HS-5 (cell line): ENCODE measurements around the gene POU3F2.

Experiments used
- DNase-seq: peaks from one replicate; pipeline ENCODE4 v3.0.0-alpha.2; 2012; ENCODE audit warnings: low read depth

The POU3F2 gene

DNA sequence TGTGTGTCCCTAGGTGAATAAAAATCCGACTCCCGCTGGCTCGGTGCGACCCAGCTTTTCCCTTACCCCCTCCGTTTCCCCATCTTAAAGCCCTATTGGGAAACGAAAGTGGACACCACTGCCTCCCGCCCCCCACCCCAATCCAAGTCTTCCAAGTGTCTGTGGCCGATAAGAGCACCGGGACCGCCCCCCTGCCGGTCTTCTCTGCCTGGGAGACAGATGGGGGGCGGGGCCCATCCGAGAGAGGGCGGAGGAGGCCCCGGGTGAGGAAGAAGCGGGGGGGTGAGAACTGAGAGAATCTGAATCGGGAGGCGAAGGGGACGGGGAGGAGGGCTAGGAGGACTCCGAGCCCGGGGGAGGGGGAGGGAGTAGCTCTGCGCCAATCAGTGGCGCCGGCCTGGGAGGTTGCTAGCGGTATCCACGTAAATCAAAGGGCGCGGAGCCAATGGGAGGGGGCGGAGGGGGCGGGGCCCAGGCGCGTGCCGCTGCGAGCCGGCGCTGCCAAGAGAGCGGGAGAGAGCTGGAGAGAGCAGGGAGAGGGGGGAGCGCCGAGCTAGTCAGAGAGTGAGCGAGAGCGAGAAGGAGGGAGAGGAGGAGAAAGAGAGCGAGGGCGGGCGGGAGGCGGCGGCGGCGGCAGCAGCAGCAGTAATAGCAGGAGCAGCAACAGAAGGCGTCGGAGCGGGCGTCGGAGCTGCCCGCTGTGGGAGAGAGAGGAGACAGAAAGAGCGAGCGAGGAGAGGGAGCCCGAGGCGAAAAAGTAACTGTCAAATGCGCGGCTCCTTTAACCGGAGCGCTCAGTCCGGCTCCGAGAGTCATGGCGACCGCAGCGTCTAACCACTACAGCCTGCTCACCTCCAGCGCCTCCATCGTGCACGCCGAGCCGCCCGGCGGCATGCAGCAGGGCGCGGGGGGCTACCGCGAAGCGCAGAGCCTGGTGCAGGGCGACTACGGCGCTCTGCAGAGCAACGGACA lies at the start of gene POU3F2:
Gene POU3F2 (plus strand): TSS at position 515 of the 972 bp plus-strand sequence. CDS start 300 bp downstream, at position 815.
- DNase-seq, result peak; percentile 82

DNA sequence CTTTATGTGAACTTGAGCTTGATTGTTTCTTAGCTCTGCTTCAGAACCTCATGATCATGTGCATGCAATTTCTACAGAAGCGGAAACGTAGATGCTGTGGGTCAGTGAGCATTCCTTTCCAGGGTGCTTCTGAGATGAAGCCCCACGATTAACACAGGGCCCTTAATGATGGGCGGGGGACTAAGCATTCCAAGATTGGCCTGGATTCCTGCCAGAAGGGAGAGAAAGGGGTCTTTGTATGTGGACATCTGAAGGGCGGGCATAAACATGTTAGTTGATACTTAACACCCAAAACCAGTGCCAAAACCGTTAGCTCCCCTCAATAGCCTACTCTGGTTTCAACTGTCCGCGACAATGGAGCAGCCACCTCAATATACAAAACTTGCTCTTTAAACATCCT lies 46.9 kb upstream of the POU3F2 start:
- no peak for DNase-seq

DNA sequence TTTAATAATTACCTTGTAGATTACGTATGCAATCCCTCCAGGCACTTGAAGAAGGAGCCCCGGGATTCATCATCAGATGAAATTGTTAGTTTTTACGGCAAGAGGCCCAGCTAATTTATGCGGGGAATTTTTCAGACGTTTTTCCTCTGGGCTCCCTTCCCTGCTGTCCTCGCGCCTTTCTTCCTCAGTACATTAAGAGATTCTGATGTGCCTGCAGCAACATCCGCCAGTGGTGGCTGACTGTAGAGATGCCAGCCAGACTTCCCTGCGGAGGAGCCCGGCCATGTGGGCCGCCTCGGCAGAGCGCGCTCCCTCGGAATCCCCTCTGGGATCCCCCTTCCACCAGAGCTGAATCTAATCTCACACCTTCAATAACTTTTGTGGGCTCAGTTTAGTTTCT lies 46.4 kb upstream of the POU3F2 start:
- DNase-seq, result no peak

DNA sequence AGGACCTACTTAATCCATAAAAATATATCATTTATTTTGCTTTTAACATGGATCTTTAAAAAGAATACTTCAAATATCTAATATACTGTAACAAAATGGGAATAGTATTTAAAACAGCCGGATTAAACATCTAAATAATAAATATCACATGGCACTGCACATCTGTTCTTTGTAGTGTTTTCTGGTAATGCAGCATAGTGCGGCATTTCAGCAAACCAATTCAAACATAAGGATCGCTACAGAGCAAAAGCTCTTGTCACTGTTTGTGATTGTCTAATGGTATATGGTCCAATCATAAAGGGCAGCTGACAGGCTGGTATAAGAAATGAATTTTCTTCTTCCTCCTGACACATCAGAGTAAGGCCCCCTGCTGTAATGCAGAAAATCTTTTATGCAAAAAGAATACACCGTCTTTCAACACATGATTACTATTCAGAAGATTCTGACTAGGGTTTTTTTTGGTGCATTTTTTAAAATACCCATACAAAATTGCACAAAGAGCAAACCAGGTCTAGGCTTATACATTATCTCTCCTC lies 40.0 kb upstream of the POU3F2 start:
- DNase-seq, result no peak

DNA sequence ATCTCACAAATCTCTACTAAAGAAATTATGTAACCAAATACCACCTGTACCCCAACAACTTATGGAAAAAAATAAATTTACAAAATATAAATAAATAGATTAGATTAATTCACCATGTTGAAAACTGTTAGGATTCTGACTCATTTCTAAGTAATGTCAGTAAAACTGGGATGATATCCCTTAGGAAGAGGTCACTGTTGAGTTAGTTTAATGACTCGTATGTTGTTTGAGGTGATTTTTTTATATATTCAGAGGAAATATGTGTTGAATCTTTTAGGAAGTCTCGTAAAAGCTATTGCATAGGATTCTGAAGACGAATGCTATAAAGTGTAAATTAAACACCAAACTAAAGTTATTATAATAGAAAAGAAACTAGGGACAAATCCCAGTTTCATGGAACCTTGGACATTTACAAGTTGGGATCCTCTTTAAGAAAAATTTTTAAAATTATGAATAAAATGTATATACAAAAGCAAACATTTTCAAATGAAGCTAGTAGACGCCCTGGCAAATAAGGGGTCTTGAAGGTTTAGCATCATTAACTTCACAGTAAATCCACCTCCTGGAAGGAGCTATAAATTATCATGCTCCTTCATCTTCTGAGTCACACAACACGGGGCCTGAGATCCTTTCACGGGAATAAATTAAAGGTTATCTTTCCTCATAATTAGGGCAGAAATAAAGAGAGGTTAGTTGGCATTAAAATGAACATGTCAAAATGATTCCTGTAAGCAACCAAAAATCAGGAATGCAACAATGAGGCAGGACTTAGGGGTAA lies 37.0 kb upstream of the POU3F2 start:
- peak; percentile 22 for DNase-seq

DNA sequence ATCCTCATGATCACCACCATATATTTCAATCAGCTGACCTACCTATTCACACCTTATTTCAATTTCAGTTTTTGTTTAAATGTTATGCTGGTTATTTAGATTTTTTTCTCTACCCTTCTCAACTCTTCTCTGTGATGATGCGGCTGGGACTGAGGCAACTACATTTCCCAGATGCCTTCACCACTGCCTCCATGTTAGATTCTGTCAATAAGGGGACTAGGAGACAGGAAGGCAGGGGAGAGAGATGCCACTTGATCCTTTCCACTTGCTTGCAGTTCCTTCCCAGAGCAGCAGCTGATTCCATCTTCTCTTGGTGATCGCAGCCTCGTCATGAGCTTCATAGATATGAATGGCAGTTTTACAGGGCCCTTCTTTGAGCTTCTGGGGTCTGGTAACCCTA lies 33.5 kb upstream of the POU3F2 start:
- DNase-seq, result no peak

DNA sequence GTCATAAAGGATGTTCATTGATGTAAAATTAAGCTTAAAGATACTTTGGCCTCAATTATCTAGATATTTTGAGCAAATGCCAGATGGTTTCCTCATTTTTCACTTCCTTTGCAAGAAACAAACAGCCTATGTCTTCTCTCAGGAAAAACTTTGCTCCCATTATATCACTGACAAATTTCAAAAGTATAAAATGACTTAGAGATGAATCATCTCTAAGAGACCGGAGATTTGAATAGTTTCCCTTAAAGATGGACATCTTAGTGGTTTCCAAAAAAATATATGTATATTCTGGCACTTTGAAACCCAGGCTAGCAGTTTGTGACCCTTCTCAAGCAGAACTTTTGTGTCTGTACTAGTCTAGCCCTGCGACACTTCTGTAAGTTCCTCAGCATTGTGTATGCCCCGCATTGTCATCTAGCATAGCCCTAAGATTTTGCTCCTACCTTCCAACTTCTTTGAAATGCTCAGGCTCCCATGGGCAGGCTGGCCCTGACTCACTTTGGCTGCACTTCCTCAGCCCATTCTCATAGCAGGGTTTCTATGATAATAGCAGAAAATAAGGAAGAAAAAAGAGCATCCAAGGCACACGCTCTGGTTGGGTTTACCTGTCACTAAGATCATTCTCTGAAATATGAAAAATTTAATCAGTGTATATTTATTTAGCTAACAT lies 25.7 kb upstream of the POU3F2 start:
- peak; percentile 39 for DNase-seq

DNA sequence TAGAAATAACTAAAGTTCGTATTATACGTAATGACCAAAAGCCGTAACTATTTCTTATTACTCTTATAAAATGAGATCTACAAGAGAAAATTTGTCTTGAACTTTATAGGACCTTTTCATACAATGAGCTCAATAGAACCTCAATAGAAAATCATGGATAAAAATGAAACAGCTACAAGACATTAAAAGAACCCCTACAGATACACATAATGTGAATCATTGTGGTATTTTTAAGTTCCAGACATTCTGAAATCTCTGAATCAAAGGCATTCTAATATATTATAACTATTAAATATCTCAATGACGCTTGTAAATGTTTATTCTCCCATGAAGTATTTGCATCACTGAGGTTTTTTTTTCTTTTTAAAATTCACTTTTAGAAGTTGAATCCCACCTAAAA lies 22.2 kb upstream of the POU3F2 start:
- no peak for DNase-seq

DNA sequence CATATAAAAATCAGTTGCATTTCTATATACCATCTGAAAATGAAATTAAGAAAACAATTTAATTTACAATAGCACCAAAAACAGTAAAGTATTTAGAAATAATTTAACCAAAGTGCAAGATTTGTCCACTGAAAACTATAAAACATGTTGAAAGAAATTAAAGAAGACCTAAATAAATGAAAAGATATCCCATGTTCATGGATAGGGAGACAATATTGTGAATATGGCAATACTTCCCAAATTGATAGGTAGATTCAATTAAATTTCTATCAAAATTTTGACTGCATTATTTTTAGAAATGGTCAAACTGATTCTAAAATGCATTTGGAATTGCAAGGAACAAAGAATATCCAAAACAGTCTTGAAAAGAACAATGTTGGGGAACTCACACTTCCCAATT lies 17.6 kb upstream of the POU3F2 start:
- DNase-seq, result no peak

DNA sequence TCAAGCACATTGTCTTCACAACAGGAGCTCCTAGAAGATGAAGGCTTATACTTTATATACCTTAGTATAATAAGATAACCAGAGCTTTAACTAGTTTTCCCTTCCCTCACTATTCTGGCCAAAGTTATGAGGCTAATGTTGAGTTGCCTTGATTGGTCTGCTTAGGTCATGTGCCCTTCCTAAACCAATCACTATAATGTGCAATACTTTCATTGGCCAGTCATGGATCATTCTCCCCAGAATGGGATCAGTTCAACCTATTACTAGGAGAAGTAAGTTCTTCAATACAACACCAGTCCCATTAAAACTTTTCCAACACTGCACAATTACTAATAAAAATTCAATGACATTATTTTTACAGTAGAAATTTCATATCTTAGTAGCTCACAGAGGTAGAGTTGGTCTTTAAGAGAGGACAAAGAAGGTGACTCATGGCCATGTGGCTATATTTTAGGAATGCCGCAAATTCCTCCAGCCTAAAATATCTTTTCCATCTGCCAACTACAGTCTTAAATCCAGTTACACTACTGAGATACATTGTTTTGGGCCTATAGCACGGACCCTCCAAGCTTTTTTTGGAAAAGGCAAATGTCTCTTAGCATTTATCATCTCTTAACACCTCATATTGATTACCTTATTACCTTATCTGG lies 12.5 kb upstream of the POU3F2 start:
- DNase-seq, result no peak

DNA sequence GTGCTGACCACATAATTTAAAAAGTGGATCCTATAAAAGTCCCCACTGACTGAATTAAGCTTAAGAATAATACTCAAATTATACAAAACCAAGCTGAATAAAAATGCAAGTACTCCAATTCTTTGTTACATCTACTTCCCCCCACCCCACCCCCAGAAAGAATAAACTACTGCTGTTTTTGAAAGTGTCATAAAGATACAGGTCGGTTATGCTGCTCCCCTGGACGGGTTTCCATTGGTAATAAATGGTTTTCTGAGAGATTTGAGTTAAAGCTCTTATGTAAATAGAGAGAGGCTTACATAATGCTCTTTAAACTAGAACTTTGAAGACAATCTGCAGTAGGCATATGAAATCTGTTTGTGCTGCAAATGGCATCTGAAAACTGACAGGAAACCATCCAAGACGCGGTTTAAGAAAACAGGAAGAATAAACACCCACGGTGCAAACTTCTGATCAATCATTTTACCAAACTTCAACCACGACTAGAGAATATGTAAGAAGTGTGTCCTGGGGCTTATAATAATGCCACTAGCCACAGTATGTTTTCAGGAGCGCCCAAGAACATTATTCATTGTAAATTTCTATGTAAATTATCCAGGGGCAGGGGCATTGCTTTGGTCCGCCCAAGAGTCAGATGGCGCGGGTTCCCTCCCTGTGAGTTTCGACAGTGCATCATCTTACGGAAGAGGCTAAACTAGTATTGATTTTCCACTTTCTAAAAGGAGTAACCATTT lies 10.8 kb upstream of the POU3F2 start:
- DNase-seq, result no peak

DNA sequence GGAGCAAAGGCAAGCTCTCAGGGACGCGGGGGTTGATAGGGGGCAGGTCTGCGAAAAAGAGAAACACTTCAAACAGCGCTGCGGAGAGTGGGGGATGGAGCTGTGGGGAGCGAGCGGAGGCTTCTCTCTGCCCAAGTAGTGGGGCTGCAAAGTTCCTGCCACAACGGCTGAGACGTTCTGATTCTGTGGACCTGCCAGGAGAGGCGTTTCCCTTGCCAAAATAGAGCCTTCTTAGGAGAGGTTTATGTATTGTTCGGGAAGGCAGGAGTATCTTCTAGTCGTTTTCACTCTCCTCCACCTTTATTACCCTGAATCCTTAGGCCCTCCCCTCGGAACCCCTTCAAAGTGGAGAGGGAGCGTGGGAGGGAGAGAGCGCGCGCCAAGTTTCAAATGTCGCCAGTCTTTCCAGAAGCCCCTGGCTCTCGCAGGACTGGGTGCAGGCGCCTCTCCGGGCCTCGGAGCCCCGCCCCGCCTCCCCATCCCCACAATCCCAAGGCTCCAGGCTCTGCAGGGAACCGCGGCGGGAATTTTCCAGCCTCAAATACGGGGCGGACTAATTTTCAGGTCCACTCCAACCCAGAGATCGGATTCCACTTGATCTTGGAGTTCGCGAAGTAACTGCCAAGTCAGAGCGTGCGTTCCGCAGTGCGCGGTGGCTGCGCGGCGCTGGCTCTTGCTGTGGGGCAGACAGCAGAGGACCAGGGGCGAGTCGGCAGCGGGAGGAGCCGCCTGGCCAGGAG lies 10.0 kb upstream of the POU3F2 start:
- no peak for DNase-seq

DNA sequence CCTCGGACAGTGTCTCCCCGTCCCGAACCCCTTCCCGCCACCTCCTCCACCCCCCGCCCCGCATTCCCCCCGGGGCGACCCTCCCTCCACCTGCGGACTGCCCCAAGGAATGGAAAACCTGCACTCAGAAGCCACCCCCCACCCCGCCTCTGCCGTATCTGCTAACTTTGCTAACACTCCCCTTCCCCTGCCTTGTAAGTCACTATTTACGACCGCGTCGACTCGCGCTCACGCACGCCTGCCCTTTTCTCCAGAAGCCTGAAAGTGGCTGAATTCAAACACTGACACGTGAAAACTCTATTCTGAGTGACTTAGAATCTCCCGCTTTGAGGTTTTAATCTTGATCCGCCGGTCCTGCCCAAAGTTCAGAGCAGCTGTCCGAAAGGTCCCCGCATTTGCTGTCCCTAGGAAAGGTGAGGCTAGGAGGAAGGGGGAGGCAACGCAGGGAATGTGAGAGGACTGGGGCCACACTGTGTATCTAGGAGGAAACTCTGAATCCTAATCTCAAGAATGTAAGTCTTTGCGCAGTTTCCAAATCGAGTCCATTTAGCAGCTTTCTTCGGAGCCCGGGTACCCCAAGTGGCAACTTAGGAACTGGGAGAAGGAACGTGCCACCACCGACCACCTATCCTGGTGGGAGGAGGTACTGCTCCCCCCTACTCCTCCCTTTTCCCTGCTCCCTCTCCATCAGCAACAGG lies 9.3 kb upstream of the POU3F2 start:
- DNase-seq, result no peak

DNA sequence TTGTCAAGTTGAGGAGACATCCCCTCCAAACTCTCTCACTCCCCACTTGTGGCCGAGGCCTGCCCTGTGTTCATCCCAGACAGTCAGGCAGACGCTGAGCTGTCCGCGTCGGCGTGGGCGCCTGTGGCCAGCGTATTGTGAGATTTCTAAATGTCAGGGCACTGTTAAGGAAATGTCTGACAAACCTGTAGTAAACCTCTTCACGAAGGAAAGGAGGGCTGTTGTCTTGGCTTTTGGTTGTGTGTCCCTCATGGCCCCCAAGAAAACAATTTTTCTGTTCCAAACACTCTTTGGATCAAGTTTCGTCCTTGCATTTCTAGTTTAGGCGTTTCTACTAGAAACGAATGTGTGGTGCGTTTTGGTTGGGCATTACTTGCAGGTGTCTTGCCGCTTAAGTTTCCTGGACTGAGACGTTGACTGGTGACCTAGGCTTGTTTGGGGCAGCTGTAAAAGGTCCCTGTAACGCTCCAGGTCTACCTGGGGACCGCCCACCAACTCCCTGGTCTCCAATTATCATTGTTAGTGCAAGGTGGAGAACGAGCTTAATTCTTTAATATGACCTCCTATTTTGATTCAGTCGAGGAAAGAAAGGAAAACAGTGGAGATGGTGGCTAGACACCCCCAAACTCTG lies 8.7 kb upstream of the POU3F2 start:
- DNase-seq, result no peak

DNA sequence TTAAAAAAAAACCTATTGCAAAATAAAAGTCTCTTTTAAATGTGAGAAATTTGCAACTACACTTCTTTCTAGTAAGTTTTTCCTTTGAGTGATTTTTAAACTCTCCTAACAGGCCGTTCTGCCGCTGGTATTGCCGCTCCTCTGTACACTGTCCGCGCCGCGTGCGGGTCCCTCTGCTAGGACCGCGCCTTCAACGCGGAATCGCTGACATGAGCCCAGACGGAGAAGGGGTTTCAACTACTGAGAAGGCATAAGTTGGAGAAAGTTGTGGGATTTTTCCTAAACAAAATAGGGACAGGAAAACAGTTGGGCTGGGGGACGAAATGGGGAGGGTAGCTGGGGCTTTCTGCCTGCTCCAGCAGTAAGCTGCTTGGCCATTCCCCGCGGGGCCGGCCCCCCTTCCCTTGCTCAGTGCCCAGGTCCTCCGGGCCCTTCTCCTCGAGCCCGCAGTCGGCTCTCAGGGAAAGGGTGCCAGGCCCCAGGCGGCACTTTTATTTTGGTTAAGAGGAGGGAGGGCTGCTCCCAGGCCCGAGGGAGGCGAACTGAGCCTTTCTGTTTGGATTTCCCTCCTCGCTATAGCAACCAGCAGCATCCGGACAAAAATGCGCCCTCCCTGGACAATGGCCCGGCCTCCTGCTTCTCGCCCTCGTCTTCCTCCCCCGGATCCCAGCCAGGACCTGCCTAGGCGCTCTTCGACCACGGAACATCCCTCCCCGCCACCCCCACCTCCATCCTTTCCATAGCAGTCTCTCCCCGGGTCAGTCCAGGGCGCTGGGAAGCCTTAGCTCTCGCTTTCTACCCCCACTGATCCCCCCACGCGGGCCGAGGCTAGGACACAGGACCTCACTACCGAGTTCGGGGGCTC lies 6.8 kb upstream of the POU3F2 start:
- no peak for DNase-seq

DNA sequence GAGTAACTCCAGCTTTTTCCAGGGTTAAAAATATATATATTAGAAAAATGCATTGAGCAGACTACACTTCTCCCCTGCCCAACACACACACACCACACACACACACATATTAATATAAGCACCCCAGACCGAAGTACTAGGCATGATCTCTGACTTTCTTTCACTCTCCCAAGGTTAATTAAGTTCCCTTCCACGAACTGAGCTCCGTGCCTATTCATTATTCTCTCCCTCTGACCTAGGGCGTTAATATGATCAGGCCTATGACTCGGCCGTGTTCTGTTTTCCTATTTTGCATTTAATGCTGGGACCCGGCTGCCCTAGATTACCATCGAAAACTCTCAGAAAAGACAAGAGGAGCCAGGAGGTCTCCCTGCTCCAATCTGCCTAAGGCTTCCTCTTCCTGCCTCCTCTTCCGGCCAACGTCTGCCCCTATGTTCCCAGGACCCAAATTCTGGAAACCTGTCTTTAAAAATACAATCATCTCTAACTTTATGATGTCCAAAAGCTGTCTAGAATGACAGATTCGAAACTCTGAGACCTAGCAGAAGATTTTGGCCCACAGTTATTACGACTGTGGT lies 6.1 kb upstream of the POU3F2 start:
- DNase-seq, result no peak

DNA sequence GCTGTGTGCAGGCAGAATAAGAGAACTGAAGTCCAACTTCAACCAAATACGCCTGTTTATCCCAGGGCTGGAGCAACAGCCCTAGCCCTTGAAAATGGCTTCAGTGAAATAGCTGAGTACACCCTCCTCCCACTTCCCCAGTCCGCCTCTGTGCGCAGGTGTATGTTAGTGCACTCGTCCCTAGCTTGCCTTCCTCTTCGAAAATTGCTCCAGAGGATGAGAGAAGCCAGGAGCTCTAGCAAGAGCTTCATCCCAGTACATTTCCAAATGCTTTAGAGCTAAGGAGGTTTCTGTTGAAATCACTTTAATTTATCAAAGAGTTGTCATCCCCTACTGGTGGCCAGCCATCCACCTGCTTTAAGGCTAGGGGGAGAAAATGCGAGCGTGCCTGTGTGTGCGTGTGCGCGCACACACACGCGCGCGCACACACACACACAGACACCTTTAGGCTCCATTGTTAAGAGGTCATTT lies 5.4 kb upstream of the POU3F2 start:
- DNase-seq, result no peak

DNA sequence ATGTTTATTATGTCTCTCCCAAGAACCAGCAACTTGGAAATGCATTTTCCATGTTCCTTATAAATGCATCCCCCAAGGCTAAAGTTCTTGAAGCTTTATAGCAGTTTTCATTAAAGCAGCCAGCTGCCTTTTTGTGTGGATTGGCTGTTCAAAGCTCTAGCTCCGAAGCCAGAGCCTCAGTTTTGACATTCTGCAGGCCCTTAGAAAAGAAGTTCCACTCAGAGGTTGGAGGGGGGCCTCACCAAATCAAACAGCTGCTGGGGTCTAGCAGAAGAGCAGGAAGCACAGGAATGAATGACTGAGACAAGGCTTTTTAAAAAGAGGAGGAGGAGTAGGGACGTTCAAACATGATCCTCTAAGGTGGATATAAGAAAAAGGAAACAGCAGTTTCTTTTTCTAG lies 4.2 kb upstream of the POU3F2 start:
- DNase-seq, result no peak
